ENCODE measurements around the gene SLC36A4. TPM values are rescaled to one million over a fixed set of nuclear protein-coding genes. Genes with fewer than 3 reads are reported as not detected.

SLC36A4 gene
- polyA plus RNA-seq, 1 donor (not counting 4 experiments of a cell fraction or from before 2014, with no cell fraction given) = 8.1 TPM

DNA sequence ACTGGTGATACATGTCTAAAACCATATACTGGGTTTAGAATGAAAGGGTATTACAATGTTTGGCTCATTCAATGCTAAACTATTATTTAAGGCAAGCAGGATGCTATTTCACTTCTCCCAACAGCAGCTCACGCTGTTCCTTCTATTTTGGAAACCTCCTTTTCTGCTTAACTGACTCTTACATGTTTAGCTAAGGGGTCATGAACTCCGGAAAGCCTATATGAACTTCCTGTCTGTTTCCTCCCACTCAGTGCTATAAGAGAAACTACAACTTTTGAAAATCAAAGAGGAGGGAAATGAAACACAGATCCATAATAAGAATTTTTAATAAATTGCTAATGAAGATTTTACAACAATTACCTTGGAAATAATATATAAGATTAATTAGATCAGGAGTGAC lies 30.9 kb downstream of the SLC36A4 start:
- Histone ChIP-seq H3K4me1 (ENCODE audit: control insufficient read depth, extremely low read depth, insufficient read depth, low read length) (no peaks in the 10 kb centered on the region), H3K4me2 (ENCODE audit: control insufficient read depth, extremely low read depth, insufficient read depth, low read depth, low read length) (no peak overlapping the region), H3K4me3 (ENCODE audit: control insufficient read depth in 2 of 3, extremely low read depth in 1 of 3, insufficient read depth in 2 of 3, low read depth in 1 of 3, low read length in 3 of 3) (no peak overlapping the region), H4K20me1 (ENCODE audit: control insufficient read depth, extremely low read depth, insufficient read depth, low read length) (no peaks in the 10 kb centered on the region), H3K9me1 (ENCODE audit: control insufficient read depth, extremely low read depth, insufficient read depth, low read length) (no peaks in the 10 kb centered on the region), H2AFZ (ENCODE audit: control insufficient read depth, low read length) (no peak overlapping the region), H3K27ac (ENCODE audit: control insufficient read depth, insufficient read depth, low read length) (no peak overlapping the region), H3K36me3 (ENCODE audit: control insufficient read depth in 2 of 2, extremely low read depth in 1 of 2, insufficient read depth in 2 of 2, low read length in 2 of 2) (no peaks in the 10 kb centered on the region), H3K27me3 (ENCODE audit: control insufficient read depth, extremely low read depth, insufficient read depth, low read length) (no peaks in the 10 kb centered on the region), H3K9ac (ENCODE audit: control insufficient read depth, extremely low read depth, insufficient read depth, low read length) (no peak overlapping the region), H3K79me2 (ENCODE audit: control insufficient read depth, insufficient read depth, low read length) (no peaks in the 10 kb centered on the region), H3K9me3 (ENCODE audit: control insufficient read depth, low read depth, low read length) (no peaks in the 10 kb centered on the region)
- no peak for TF ChIP-seq CTCF (optimal IDR thresholded peaks at IDR 0.05 in 1 of 3, IDR thresholded peaks at IDR 0.05 in 1 of 3, conservative IDR thresholded peaks at IDR 0.05 in 1 of 3; ENCODE audit: extremely low read depth in 1 of 3, insufficient read depth in 2 of 3, low read length in 3 of 3)
- no peak for TF ChIP-seq EZH2 (IDR thresholded peaks at IDR 0.05; ENCODE audit: low read length)
- DNase-seq (ENCODE audit: low read depth, low spot score) = no peak
- FAIRE-seq = no peak
- dilution Hi-C loops (cut with MboI; ENCODE audit: extremely low pct_ligation_motif_present, low sequenced_read_pairs) = no loop called here

GRCh38 chr11:93166194-93166593 lies 31.6 kb downstream of the SLC36A4 start:
- Histone ChIP-seq H3K36me3 (ENCODE audit: control insufficient read depth in 2 of 2, extremely low read depth in 1 of 2, insufficient read depth in 2 of 2, low read length in 2 of 2) (no peaks in the 10 kb centered on the region), H3K4me2 (ENCODE audit: control insufficient read depth, extremely low read depth, insufficient read depth, low read depth, low read length) (no peak overlapping the region), H3K4me1 (ENCODE audit: control insufficient read depth, extremely low read depth, insufficient read depth, low read length) (no peaks in the 10 kb centered on the region), H3K27me3 (ENCODE audit: control insufficient read depth, extremely low read depth, insufficient read depth, low read length) (no peaks in the 10 kb centered on the region), H3K4me3 (ENCODE audit: control insufficient read depth in 2 of 3, extremely low read depth in 1 of 3, insufficient read depth in 2 of 3, low read depth in 1 of 3, low read length in 3 of 3) (no peak overlapping the region), H2AFZ (ENCODE audit: control insufficient read depth, low read length) (no peak overlapping the region), H3K27ac (ENCODE audit: control insufficient read depth, insufficient read depth, low read length) (no peak overlapping the region), H3K79me2 (ENCODE audit: control insufficient read depth, insufficient read depth, low read length) (no peaks in the 10 kb centered on the region), H3K9me1 (ENCODE audit: control insufficient read depth, extremely low read depth, insufficient read depth, low read length) (no peaks in the 10 kb centered on the region), H3K9me3 (ENCODE audit: control insufficient read depth, low read depth, low read length) (no peaks in the 10 kb centered on the region), H4K20me1 (ENCODE audit: control insufficient read depth, extremely low read depth, insufficient read depth, low read length) (no peaks in the 10 kb centered on the region), H3K9ac (ENCODE audit: control insufficient read depth, extremely low read depth, insufficient read depth, low read length) (no peak overlapping the region)
- DNase-seq (ENCODE audit: low read depth, low spot score) (no peak), FAIRE-seq (no peak)
- TF ChIP-seq EZH2 (IDR thresholded peaks at IDR 0.05; ENCODE audit: low read length) (no peak), CTCF (optimal IDR thresholded peaks at IDR 0.05 in 1 of 3, IDR thresholded peaks at IDR 0.05 in 1 of 3, conservative IDR thresholded peaks at IDR 0.05 in 1 of 3; ENCODE audit: extremely low read depth in 1 of 3, insufficient read depth in 2 of 3, low read length in 3 of 3) (no peak)
- dilution Hi-C loops (cut with MboI; ENCODE audit: extremely low pct_ligation_motif_present, low sequenced_read_pairs) = no loop called here

Measured in keratinocyte (primary cell).